WTC11 (cell line): ENCODE results near the gene ARHGEF28. TPM values are rescaled to one million over a fixed set of nuclear protein-coding genes. Genes with fewer than 3 reads are reported as not detected.
A peak's percentile ranks its signal among the peaks of the same experiment; 100 is the strongest.

Experiments used
- ATAC-seq: fragments of 200-7000 bp; cut with Tn5 transposase; 2 replicates; pipeline ENCODE4 v1.10.0; 2021; ENCODE audit warnings: mild to moderate bottlenecking, moderate library complexity
- CTCF ChIA-PET: fragments of 300-600 bp; sonication (Branson Sonifier 250); formaldehyde crosslinking; loops from one replicate; lab custom pipeline; 2021; ENCODE audit warnings: antibody characterized with exemption; lab: Charles Lee
- POLR2A ChIA-PET: fragments of 350-600 bp; sonication (Branson Sonifier 250); formaldehyde crosslinking; loops from one replicate; lab custom pipeline; 2021; ENCODE audit warnings: antibody characterized with exemption; lab: Charles Lee
- DNase-seq: peaks from one replicate; pipeline ENCODE4 v3.0.0; 2021; ENCODE audit warnings: low spot score
- H3K27ac Mint-ChIP-seq: 2 replicates; pipeline ENCODE4 v1.8.0; 2021; ENCODE audit warnings: mixed read lengths
- H3K27me3 Mint-ChIP-seq: 2 replicates; pipeline ENCODE4 v1.8.0; 2021; ENCODE audit warnings: low read depth, mild to moderate bottlenecking, moderate library complexity, mixed read lengths
- H3K36me3 Mint-ChIP-seq: 2 replicates; pipeline ENCODE4 v1.8.0; 2021; ENCODE audit warnings: mixed read lengths
- H3K4me1 Mint-ChIP-seq: 2 replicates; pipeline ENCODE4 v1.8.0; 2022; ENCODE audit warnings: mixed read lengths
- H3K4me3 Mint-ChIP-seq: 2 replicates; pipeline ENCODE4 v1.8.0; 2021; ENCODE audit warnings: mild to moderate bottlenecking, moderate library complexity, mixed read lengths
- H3K9me3 Mint-ChIP-seq: 2 replicates; pipeline ENCODE4 v1.8.0; 2021; ENCODE audit warnings: mixed read lengths
- AR ChIP-seq: fragments of 250-450 bp; sonication (Bioruptor Pico); IDR thresholded peaks from 2 replicates; pipeline ENCODE4 v1.9.0; 2021; ENCODE audit warnings: mild to moderate bottlenecking
- CTCF ChIP-seq: fragments of 200-600 bp; IDR thresholded peaks from 2 replicates; pipeline ENCODE4 v1.8.0; 2022; ENCODE audit warnings: antibody characterized with exemption
- EMX1 ChIP-seq: fragments of 250-450 bp; sonication (Bioruptor Pico); IDR thresholded peaks from 2 replicates; pipeline ENCODE4 v1.8.0; 2021; ENCODE audit warnings: mild to moderate bottlenecking
- ERG ChIP-seq: fragments of 250-450 bp; sonication (Bioruptor Pico); IDR thresholded peaks from 2 replicates; pipeline ENCODE4 v1.8.0; 2021; ENCODE audit warnings: mild to moderate bottlenecking
- FOXJ3 ChIP-seq: sonication (generic); formaldehyde crosslinking; IDR thresholded peaks from 2 replicates; pipeline ENCODE4 v1.9.0; 2021; ENCODE audit warnings: missing genetic modification reagents, mild to moderate bottlenecking, borderline replicate concordance
- FOXP1 ChIP-seq: sonication (generic); formaldehyde crosslinking; IDR thresholded peaks from 2 replicates; pipeline ENCODE4 v1.8.0; 2022; ENCODE audit warnings: missing genetic modification reagents, mild to moderate bottlenecking, moderate library complexity, borderline replicate concordance
- GTF2I ChIP-seq: fragments of 250-450 bp; sonication (Bioruptor Pico); conservative IDR thresholded peaks from 2 replicates; pipeline ENCODE4 v1.4.0; 2021; ENCODE audit warnings: mild to moderate bottlenecking
- HMGXB4 ChIP-seq: sonication (generic); formaldehyde crosslinking; IDR thresholded peaks from 2 replicates; pipeline ENCODE4 v1.8.1; 2023; ENCODE audit warnings: mild to moderate bottlenecking, moderate library complexity, missing genetic modification reagents
- MAX ChIP-seq: sonication (generic); formaldehyde crosslinking; IDR thresholded peaks from 2 replicates; pipeline ENCODE4 v1.8.0; 2022; ENCODE audit warnings: mild to moderate bottlenecking, missing genetic modification reagents
- MXD4 ChIP-seq: fragments of 250-450 bp; sonication (Bioruptor Pico); IDR thresholded peaks from 2 replicates; pipeline ENCODE4 v1.8.0; 2021; ENCODE audit warnings: mild to moderate bottlenecking, moderate library complexity, borderline replicate concordance
- NFE2L1 ChIP-seq: sonication (generic); formaldehyde crosslinking; IDR thresholded peaks from 2 replicates; pipeline ENCODE4 v1.8.1; 2023; ENCODE audit warnings: missing genetic modification reagents
- RORB ChIP-seq: fragments of 250-450 bp; sonication (Bioruptor Pico); IDR thresholded peaks from 2 replicates; pipeline ENCODE4 v1.9.0; 2021; ENCODE audit warnings: mild to moderate bottlenecking
- TCF7 ChIP-seq: sonication (generic); formaldehyde crosslinking; IDR thresholded peaks from 2 replicates; pipeline ENCODE4 v1.8.0; 2022; ENCODE audit warnings: mild to moderate bottlenecking, low read depth, missing genetic modification reagents, moderate library complexity
- USF1 ChIP-seq: sonication (generic); formaldehyde crosslinking; IDR thresholded peaks from 2 replicates; pipeline ENCODE4 v1.8.0; 2022; ENCODE audit warnings: mild to moderate bottlenecking, missing genetic modification reagents
- USF2 ChIP-seq: sonication (generic); formaldehyde crosslinking; IDR thresholded peaks from 2 replicates; pipeline ENCODE4 v1.8.1; 2023; ENCODE audit warnings: mild to moderate bottlenecking, missing genetic modification reagents, moderate library complexity
- ZBTB21 ChIP-seq: sonication (generic); formaldehyde crosslinking; IDR thresholded peaks from 2 replicates; pipeline ENCODE4 v1.8.1; 2023; ENCODE audit warnings: mild to moderate bottlenecking, missing genetic modification reagents, borderline replicate concordance
- ZNF263 ChIP-seq: sonication (generic); formaldehyde crosslinking; IDR thresholded peaks from 2 replicates; pipeline ENCODE4 v1.8.1; 2022; ENCODE audit warnings: low read depth, mild to moderate bottlenecking, moderate library complexity, missing genetic modification reagents
- total RNA-seq: library from RNA; stranded (reverse); gene quantifications from 3 replicates; pipeline ENCODE4 v1.2.3, GENCODE V29; 2021

ARHGEF28 gene
- total RNA-seq, 1 experiment from 2014 or later, result 0.96 TPM

- peak; percentile 75 for TF ChIP-seq CTCF
These were observed 276.5 kb downstream of the ARHGEF28 start (continued) for GRCh38 chr5:73902327-73903051.

GRCh38 chr5:73903169-73903568, 277.2 kb downstream of the ARHGEF28 start:
- Mint-ChIP-seq H3K27ac (no peak overlapping the region), H3K27me3 (no peaks in the 10 kb centered on the region), H3K36me3 (no peaks in the 10 kb centered on the region), H3K4me1 (0 out of 2 replicates have a peak, but pooled peaks cover 3% of the 10 kb centered on the region), H3K9me3 (peaks cover 14% of the 10 kb centered on the region), H3K4me3 (no peak overlapping the region)
- TF ChIP-seq HMGXB4 (CRISPR knock-in tag), result no peak
- TF ChIP-seq AR (CRISPR knock-in tag), result no peak
- no peak for TF ChIP-seq ZNF263 (CRISPR knock-in tag)
- TF ChIP-seq NFE2L1 (CRISPR knock-in tag), result no peak
- no peak for TF ChIP-seq MXD4 (CRISPR knock-in tag)
- no peak for TF ChIP-seq FOXJ3
- no peak for TF ChIP-seq EMX1 (CRISPR knock-in tag)
- no peak for TF ChIP-seq ZBTB21 (CRISPR knock-in tag)
- TF ChIP-seq MAX (CRISPR knock-in tag), result no peak
- TF ChIP-seq TCF7, result no peak
- TF ChIP-seq USF1, result no peak
- no peak for TF ChIP-seq ERG (CRISPR knock-in tag)
- no peak for TF ChIP-seq GTF2I (CRISPR knock-in tag)
- TF ChIP-seq USF2, result no peak
- no peak for TF ChIP-seq FOXP1
- TF ChIP-seq RORB (CRISPR knock-in tag), result no peak
- ChIA-PET CTCF (interaction anchor here (0.8 to 1.5 kb wide), 4 partner anchors 123 to 770 kb away, joined by 3 to 8 read pairs (median 4); no protein-coding TSS in a partner anchor), POLR2A (no interaction called here)
- DNase-seq, result no peak
- ATAC-seq, result no peak
